Urothelium cell line (cell line): ENCODE measurements around the gene FAM83E.
"Not testable (repeated sequence)": the region's sequence is repeated elsewhere in the genome, so short reads cannot be mapped to it uniquely, and the experiment has no call there.

Experiments used
- DNase-seq: peaks from one replicate; pipeline ENCODE4 v3.0.0; 2011; ENCODE audit warnings: low spot score, mixed read lengths
- FAIRE-seq: peaks from 2 replicates; lab custom pipeline; 2011; peaks lifted over from hg19 to GRCh38; lab: Jason Lieb, UNC

Gene FAM83E

DNA sequence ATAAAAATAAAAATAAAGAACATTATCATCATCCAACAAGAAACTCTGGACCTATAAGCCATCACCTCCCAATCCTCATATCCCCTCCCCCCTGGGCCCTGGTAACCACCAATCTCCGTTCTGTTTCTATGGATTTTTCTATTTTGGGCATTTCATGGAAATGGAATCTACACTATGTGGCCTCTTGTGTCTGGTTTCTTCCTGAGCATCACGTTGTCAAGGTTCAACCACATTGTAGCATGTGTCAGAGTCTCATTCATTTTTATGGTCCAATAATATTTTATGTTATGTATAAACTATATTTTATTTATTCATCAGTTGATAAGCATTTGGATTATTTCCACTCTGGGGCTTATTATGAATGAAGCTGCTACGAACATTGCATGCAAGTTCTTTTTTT lies 36.0 kb downstream of the FAM83E start:
- FAIRE-seq (no peak), DNase-seq (no peak)

DNA sequence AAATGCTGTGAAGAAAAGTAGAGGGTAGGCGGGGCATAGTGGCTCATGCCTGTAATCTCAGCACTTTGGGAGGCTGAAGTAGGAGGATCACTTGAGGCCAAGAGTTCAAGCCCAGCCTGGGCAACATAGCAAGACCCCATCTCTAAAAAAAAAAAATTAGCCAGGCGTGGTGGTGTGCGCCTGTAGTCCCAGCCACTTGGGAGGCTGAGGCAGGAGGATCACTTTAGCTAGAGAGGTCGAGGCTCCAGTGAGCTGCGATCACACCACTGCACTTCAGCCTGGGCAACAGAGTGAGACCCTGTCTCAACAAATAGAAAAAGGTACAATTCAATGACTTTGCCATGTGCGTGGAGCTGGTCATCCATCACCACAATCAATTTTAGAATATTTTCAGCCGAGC lies 37.0 kb downstream of the FAM83E start:
- not testable (repeated sequence) for FAIRE-seq, DNase-seq

DNA sequence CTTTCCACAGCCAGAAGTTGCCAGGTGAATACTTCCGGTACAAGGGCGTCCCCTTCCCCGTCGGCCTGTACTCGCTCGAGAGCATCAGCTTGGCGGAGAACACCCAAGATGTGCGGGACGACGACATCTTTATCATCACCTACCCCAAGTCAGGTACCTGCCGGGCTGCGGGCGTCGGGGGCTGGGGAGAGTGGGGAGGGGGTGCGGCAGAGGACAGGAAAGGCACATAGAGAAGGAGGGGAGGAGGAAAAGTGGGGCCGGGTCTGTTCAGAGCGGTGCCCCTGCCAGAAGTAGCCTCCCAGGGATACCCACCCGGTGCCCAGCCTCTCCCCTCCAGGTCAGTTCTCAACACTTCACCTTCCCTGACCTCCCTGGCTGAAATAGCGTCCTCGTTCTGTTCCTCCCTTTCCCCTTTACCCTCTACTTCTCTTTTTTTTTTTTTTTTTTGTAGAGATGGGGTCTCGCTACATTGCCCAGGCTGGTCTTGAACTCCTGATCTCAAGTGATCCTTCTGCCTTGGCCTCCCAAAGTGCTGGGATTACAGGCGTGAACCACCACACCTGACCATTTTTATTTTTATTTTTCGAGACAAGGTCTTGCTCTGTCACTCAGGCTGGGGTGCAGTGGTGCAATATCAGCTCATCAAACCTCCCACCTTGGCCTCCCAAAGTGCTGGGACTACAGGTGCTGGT lies 38.8 kb downstream of the FAM83E start:
- DNase-seq (no peak), FAIRE-seq (no peak)

DNA sequence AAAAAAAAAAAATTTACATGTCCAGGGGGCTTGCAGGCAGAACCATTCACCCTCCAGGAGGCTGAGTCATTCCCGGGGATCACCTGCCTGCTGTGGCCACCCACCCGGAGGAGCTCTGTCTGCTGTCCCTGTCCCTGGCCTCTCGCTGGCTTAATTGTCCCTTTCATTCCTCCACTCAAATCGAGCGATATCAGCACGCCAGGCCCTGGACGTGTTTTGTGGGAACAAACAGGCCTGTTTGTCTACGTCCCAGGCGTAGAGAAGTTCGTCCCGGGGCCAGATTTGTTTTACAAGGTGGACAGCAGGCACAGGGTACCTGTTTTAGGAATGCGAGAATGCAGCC lies 41.7 kb downstream of the FAM83E start:
- FAIRE-seq = no peak
- no peak for DNase-seq

DNA sequence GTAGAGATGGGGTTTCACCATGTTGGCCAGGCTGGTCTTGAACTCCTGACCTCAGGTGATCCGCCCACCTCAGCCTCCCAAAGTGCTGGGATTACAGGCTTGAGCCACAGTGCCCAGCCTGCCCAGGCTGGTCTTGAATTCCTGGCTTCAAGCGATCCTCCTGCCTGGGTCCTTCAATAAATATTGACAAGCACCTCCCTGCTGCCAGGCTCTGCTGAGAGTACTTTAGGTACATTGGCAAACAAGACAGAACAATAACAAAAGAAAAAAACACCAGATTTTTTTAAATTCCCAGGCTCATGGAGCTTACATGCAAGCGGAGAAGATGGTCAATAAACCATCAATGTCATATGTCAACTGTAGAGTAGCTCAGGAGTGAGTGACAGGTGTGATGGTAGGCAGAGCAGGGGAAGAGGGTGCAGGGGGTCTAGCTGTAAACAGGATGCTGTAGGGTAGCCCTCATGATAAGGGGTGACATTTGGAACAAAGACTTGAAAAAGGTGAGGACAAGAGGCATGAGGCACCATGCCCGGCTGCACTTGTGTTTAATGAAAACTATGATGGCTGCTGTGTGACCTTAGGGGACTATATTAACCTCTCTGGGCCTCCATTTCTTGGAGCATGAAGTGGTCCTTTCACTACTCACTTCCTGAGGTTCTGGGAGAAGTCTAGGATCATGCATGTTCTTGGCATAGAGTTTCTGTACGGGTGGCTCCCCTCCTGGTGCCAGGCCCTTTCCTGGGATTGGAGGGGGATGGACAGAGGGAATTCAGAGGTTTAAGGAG lies 43.3 kb downstream of the FAM83E start:
- no peak for DNase-seq
- no peak for FAIRE-seq

DNA sequence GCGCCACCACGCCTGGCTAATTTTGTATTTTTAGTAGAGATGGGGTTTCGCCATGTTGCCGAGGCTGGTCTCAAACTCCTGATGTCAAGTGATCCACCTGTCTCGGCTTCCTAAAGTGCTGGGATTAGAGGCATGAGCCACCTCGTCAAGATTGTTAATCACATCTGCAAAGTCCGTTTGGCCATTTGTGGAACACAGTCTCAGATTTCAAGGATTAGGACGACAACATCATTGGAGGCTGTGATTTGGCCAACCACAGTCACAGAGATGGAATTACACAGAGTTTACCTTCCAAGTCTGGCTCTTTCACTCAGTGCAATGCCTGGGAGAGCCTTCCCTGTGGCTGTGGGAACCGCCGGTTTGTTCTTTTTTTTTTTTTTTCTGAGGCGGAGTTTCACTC lies 45.1 kb downstream of the FAM83E start:
- FAIRE-seq = no peak

DNA sequence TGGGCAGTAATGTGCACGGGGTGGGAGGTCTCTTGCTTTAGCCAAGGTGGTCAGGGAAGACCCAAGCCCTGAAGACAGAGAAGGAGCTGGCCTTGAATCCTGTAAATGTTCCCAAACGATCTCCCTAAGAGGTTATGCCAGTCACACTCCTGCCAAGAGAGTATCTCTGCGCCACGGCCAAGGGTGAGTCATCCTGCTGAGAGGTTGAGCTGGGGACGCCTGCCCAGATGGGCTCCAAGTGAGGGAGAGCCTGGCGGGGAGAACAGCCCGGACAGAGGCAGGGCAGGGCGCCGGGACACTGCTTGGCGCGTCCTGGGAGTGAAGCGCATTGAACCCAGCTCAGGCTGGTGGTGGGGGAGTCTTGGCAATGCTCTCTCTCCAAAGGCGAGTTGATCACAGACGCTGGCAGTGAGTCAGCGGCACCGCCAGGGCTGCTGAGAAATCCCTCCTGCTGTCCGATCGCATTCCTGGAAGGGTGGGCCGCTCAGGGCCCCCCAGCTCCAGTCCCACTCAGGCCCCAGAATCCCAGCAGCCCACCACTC lies 46.5 kb downstream of the FAM83E start:
- DNase-seq = peak; percentile 92
- peak; percentile 78 for FAIRE-seq

More for the DNA sequence above, 45.1 kb downstream of the FAM83E start:
- DNase-seq = no peak

DNA sequence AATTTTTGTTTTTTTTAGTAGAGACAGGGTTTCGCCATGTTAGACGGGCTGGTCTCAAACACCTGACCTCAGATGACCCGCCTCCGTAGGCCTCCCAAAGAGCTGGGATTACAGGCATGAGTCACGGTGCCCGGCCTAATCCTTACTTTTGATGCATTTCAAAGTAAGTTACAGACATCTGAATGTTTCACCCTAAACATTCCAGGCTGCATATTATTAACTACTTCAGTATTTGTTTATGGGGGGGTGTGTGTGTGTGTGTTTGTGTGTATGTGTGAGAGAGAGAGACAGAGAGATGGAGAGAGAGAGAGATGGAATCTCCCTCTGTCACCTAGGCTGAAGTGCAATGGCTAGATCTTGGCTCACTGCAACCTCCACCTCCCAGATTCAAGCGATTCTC lies 49.8 kb downstream of the FAM83E start:
- no peak for DNase-seq
- no peak for FAIRE-seq
